ENCODE data around the gene TMLHE.

DNA sequence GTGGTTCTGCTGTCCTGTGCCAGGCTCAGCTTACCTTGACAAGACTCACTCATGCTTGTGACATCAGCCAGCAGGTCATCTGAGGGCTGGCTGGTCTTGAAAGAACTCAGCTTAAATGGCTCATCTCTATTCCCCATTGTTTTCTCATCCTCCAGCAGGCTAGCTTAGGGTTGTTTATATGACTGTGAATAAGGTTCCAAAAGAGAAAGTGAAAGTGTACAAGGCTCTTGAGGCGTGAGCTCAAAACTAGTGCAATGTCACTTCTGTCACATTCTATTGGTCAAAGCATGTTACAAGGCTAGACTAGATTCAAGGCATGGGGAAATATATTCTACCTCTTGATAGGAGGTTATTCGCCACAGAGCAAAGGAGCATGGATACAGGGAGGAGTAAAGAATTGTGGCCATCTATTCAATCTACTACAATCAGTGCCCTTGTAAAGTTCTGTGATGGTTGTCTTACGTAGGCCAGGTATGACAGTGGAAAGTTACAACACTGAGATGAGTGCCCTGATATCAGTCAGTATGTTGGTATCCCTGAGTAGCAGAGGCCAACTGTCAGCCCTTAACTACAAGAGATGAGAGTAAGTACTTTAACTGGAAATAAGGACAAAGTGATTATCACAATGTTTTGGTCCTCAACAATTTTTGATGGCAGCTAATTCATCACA lies 19.8 kb upstream of the TMLHE start:
- TF ChIP-seq NFIC (IDR thresholded peaks at IDR 0.05; ENCODE audit: low read length): no peak
- no peak for TF ChIP-seq POLR2A (IDR thresholded peaks at IDR 0.05; ENCODE audit: insufficient read depth in 1 of 2, low read depth in 2 of 2, low read length in 2 of 2)
- no peak for TF ChIP-seq ZNF17 (CRISPR knock-in tag; IDR thresholded peaks at IDR 0.05)
- no peak for TF ChIP-seq ZNF354B (CRISPR knock-in tag; IDR thresholded peaks at IDR 0.05)
- TF ChIP-seq, protein P1, sequence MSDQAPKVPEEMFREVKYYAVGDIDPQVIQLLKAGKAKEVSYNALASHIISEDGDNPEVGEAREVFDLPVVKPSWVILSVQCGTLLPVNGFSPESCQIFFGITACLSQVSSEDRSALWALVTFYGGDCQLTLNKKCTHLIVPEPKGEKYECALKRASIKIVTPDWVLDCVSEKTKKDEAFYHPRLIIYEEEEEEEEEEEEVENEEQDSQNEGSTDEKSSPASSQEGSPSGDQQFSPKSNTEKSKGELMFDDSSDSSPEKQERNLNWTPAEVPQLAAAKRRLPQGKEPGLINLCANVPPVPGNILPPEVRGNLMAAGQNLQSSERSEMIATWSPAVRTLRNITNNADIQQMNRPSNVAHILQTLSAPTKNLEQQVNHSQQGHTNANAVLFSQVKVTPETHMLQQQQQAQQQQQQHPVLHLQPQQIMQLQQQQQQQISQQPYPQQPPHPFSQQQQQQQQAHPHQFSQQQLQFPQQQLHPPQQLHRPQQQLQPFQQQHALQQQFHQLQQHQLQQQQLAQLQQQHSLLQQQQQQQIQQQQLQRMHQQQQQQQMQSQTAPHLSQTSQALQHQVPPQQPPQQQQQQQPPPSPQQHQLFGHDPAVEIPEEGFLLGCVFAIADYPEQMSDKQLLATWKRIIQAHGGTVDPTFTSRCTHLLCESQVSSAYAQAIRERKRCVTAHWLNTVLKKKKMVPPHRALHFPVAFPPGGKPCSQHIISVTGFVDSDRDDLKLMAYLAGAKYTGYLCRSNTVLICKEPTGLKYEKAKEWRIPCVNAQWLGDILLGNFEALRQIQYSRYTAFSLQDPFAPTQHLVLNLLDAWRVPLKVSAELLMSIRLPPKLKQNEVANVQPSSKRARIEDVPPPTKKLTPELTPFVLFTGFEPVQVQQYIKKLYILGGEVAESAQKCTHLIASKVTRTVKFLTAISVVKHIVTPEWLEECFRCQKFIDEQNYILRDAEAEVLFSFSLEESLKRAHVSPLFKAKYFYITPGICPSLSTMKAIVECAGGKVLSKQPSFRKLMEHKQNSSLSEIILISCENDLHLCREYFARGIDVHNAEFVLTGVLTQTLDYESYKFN (CRISPR knock-in tag; conservative IDR thresholded peaks at IDR 0.05): no peak
- TF ChIP-seq, protein P2, sequence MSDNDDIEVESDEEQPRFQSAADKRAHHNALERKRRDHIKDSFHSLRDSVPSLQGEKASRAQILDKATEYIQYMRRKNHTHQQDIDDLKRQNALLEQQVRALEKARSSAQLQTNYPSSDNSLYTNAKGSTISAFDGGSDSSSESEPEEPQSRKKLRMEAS (IDR thresholded peaks at IDR 0.05): no peak
- TF ChIP-seq, protein P3, sequence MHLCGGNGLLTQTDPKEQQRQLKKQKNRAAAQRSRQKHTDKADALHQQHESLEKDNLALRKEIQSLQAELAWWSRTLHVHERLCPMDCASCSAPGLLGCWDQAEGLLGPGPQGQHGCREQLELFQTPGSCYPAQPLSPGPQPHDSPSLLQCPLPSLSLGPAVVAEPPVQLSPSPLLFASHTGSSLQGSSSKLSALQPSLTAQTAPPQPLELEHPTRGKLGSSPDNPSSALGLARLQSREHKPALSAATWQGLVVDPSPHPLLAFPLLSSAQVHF (CRISPR knock-in tag; IDR thresholded peaks at IDR 0.05): no peak
- no peak for TF ChIP-seq GTF2F1 (IDR thresholded peaks at IDR 0.05; ENCODE audit: low read length)
